Kasumi-1 (cell line): ENCODE data around the gene FGD3.
"Not testable (repeated sequence)": the region's sequence is repeated elsewhere in the genome, so short reads cannot be mapped to it uniquely, and the experiment has no call there.

Experiments
- DNase-seq, 2 experiments: peaks; one replicate each; lab custom pipeline; 2025; lab: John Stamatoyannopoulos, UW

Gene FGD3

GRCh38 chr9:92974761-92975755 is 27.7 kb downstream of the FGD3 start:
- no peak for DNase-seq

GRCh38 chr9:92976431-92976830 is 29.1 kb downstream of the FGD3 start:
- no peak for DNase-seq

- no peak for DNase-seq
Observed at GRCh38 chr9:92977279-92977678, 30.0 kb downstream of the FGD3 start.

- no peak for DNase-seq
Observed at GRCh38 chr9:92978345-92978875, 31.1 kb downstream of the FGD3 start.

GRCh38 chr9:92979283-92980056 is 32.1 kb downstream of the FGD3 start:
- DNase-seq, result no peak

- no peak for DNase-seq
Observed at GRCh38 chr9:92980085-92980745, 32.9 kb downstream of the FGD3 start.

- DNase-seq, result no peak
Observed at GRCh38 chr9:92982130-92982529, 34.8 kb downstream of the FGD3 start.

GRCh38 chr9:92983984-92984589 is 36.8 kb downstream of the FGD3 start:
- peak in 1 of 2 experiments; percentile 5 for DNase-seq

GRCh38 chr9:92984976-92985375 is 37.7 kb downstream of the FGD3 start:
- no peak for DNase-seq

- DNase-seq, result peak; percentile 1 to 9
Observed at GRCh38 chr9:92986176-92987119, 39.1 kb downstream of the FGD3 start.

GRCh38 chr9:92988215-92988768 is 41.0 kb downstream of the FGD3 start:
- no peak for DNase-seq

- DNase-seq, result no peak
Observed at GRCh38 chr9:92989561-92989960, 42.2 kb downstream of the FGD3 start.

- DNase-seq, result no peak
Observed at GRCh38 chr9:92990461-92990860, 43.1 kb downstream of the FGD3 start.

- no peak for DNase-seq
Observed at GRCh38 chr9:92992549-92992948, 45.2 kb downstream of the FGD3 start.

- not testable (repeated sequence) for DNase-seq
Observed at GRCh38 chr9:92998871-92999270, 51.5 kb downstream of the FGD3 start.

GRCh38 chr9:93001031-93001430 is 53.7 kb downstream of the FGD3 start:
- no peak for DNase-seq

GRCh38 chr9:93002700-93003099 is 55.4 kb downstream of the FGD3 start:
- no peak for DNase-seq

- DNase-seq, result peak; percentile 21 to 54
Observed at GRCh38 chr9:93003552-93004407, 56.5 kb downstream of the FGD3 start.

GRCh38 chr9:93004561-93004960 is 57.2 kb downstream of the FGD3 start:
- DNase-seq, result no peak
